Psoas muscle (tissue), 8 donors: Measurements from ENCODE around the gene SAPCD1. TPM values are rescaled to one million over a fixed set of nuclear protein-coding genes. Genes with fewer than 3 reads are reported as not detected.

Experiments used
- ATAC-seq, 4 donors: fragments of 200-7000 bp; cut with Tn5 transposase; one replicate each; pipeline ENCODE4 v1.9.1; 2020; ENCODE audit warnings: moderate library complexity in 3 of 4, mild to moderate bottlenecking in 2 of 4
- DNase-seq, 2 donors: peaks; one replicate each; pipeline ENCODE4 v3.0.0-alpha.2; 2020
- H3K27ac ChIP-seq: fragments of 200-600 bp; one replicate; pipeline ENCODE4 v1.8.0; 2022
- H3K27me3 ChIP-seq, 3 donors: fragments of 200-600 bp in 1 of 3; one replicate each; pipeline versions ENCODE4 v1.6.1 to v1.8.0; 2013 to 2022; ENCODE audit warnings: low read length in 2 of 3, mild to moderate bottlenecking in 2 of 3, moderate library complexity in 1 of 3; ENCODE audit not compliant: insufficient read depth in 3 of 3
- H3K36me3 ChIP-seq, 2 donors: fragments of 200-600 bp in 1 of 2; one replicate each; pipeline versions ENCODE4 v1.6.1 to v1.8.0; 2013 to 2022; ENCODE audit warnings: low read depth in 1 of 2, mild to moderate bottlenecking in 1 of 2, moderate library complexity in 1 of 2; ENCODE audit not compliant: insufficient read depth in 1 of 2
- H3K4me1 ChIP-seq: fragments of 200-600 bp; one replicate; pipeline ENCODE4 v1.8.0; 2022
- H3K4me3 ChIP-seq: fragments of 200-600 bp; one replicate; pipeline ENCODE4 v1.8.0; 2022; ENCODE audit warnings: mild to moderate bottlenecking
- H3K9me3 ChIP-seq: fragments of 200-600 bp; one replicate; pipeline ENCODE4 v1.8.0; 2022
- CTCF ChIP-seq: fragments of 200-600 bp; IDR thresholded peaks from one replicate; pipeline ENCODE4 v1.8.0; 2022; ENCODE audit warnings: antibody characterized with exemption
- WGBS, 3 donors: extraction: QIAGEN DNeasy Blood & Tissue Kit; methylation state at CpG; one replicate each; pipeline versions ENCODE4 v1.1.6 to v1.1.7; 2013; 5-methylcytosine and 5-hydroxymethylcytosine counted together
- intact Hi-C, 2 donors: fragments of 100-400 bp; cut with DNase I; formaldehyde crosslinking; loops; one replicate each; pipeline versions ENCODE4 v1.11.0 to v1.14.2; 2022
- polyA plus RNA-seq, 3 donors: library from polyadenylated mRNA; stranded (reverse); fragments of 200-250 nt; gene quantifications; one replicate each; pipeline ENCODE4 v1.2.3, GENCODE V29; 2013
- total RNA-seq, 4 donors: library from RNA; stranded (reverse); fragmentation: NEBNext Ultra II Directional in 2 of 4; extraction: Animal tissue kit (Norgen Biotek cat#: 25700) in 2 of 4; gene quantifications; one replicate each; pipeline versions ENCODE4 v1.2.1 to v1.2.4, GENCODE V29; 2021 to 2023
- donor health status: healthy with polysubstance abuse.
- donor health status: DM: no; HTN: no; CAD: no; lungs with moderate emphysema.
- donor health status: Bipolar disorder and iron deficiency.
- donor health status: healthy.
- donor health status: DM: yes; HTN: yes; CAD: no.
- donor health status: DM: no; HTN: no; CAD: no.
- donor health status: DM: no; HTN: no; CAD: no.
- donor health status: DM: yes; HTN: yes; CAD: no.

SAPCD1 gene
- total and polyA plus RNA-seq, 7 donors: 0.13 to 0.78 (median 0.41) TPM; not detected in 3

GRCh38 chr6:31768363-31769257 lies 6.2 kb downstream of the SAPCD1 start:
- Histone ChIP-seq H3K4me3 (no peak overlapping the region), H3K9me3 (no peaks in the 10 kb centered on the region), H3K36me3 (peaks cover 0 to 39% of the 10 kb centered on the region in 2 donors), H3K27me3 (no peaks in the 10 kb centered on the region), H3K27ac (no peak overlapping the region), H3K4me1 (no peaks in the 10 kb centered on the region)
- DNase-seq: no peak
- no peak for ATAC-seq
- no peak for TF ChIP-seq CTCF
- WGBS, 3 donors: 89 to 90% (median 89%) methylated on average over 18 of the region's 18 CpGs
- intact Hi-C loops: loop anchor here (2.0 to 5.0 kb wide), 2 partner anchors 86 to 88 kb away; partner anchors contain the start of gene LY6G5C (in 2 of the 2)

- H3K27me3 ChIP-seq: no peaks in the 10 kb centered on the region
- H3K27ac ChIP-seq: no peak overlapping the region
- DNase-seq (peak; percentile 73 to 88), ATAC-seq (peak; percentile 82 to 85 (median 84))
- H3K4me1 ChIP-seq: no peaks in the 10 kb centered on the region
- no peaks in the 10 kb centered on the region for H3K9me3 ChIP-seq
- peaks cover 0 to 32% of the 10 kb centered on the region in 2 donors for H3K36me3 ChIP-seq
- 56 to 65% (median 56%) methylated on average over 12 of the region's 12 CpGs for WGBS, 3 donors
- TF ChIP-seq CTCF: peak; percentile 87
- intact Hi-C loops: loop anchor here (2.0 to 10.0 kb wide), 4 partner anchors 62 to 95 kb away; partner anchors contain the start of genes LY6G5C (in 2 of the 2) and NEU1 (in 1 of the 2)
- H3K4me3 ChIP-seq: no peak overlapping the region
Observed at GRCh38 chr6:31769684-31770371, 7.4 kb downstream of the SAPCD1 start.

GRCh38 chr6:31770860-31771259 lies 8.4 kb downstream of the SAPCD1 start:
- H3K27me3 ChIP-seq: no peaks in the 10 kb centered on the region
- H3K9me3 ChIP-seq: no peaks in the 10 kb centered on the region
- intact Hi-C loops: loop anchor here in 1 of 2 donors (5.0 to 10.0 kb wide), 2 partner anchors 61 to 94 kb away; partner anchors contain the start of gene NEU1
- H3K4me3 ChIP-seq: no peak overlapping the region
- peaks cover 0 to 24% of the 10 kb centered on the region in 2 donors for H3K36me3 ChIP-seq
- ATAC-seq: no peak
- no peak overlapping the region for H3K27ac ChIP-seq
- no peak for DNase-seq
- no peak for TF ChIP-seq CTCF
- WGBS, 3 donors: 87 to 94% (median 87%) methylated on average over 2 of the region's 2 CpGs
- H3K4me1 ChIP-seq: no peaks in the 10 kb centered on the region

GRCh38 chr6:31771992-31772358 lies 9.5 kb downstream of the SAPCD1 start:
- intact Hi-C loops: loop anchor here in 1 of 2 donors (5.0 to 10.0 kb wide), 2 partner anchors 60 to 93 kb away; partner anchors contain the start of gene NEU1
- WGBS, 3 donors: 71 to 78% (median 74%) methylated on average over 4 of the region's 4 CpGs

More at GRCh38 chr6:31771992-31772358, 9.5 kb downstream of the SAPCD1 start:
- no peak for DNase-seq
- Histone ChIP-seq H3K4me3 (no peak overlapping the region), H3K9me3 (no peaks in the 10 kb centered on the region), H3K4me1 (peaks cover 9% of the 10 kb centered on the region), H3K27ac (no peak overlapping the region), H3K27me3 (no peaks in the 10 kb centered on the region), H3K36me3 (peaks cover 0 to 12% of the 10 kb centered on the region in 2 donors)
- ATAC-seq: no peak
- no peak for TF ChIP-seq CTCF
